Measurements from ENCODE around the gene SLC34A1. TPM values are rescaled to one million over a fixed set of nuclear protein-coding genes. Genes with fewer than 3 reads are reported as not detected.

The SLC34A1 gene
- total and polyA plus RNA-seq, 2 experiments from 2014 or later = not detected

GRCh38 chr5:177435847-177436536 is 51.8 kb downstream of the SLC34A1 start (continued):
- TF ChIP-seq REST (IDR thresholded peaks at IDR 0.05; ENCODE audit: unreplicated experiment) = no peak
- no peak for TF ChIP-seq CTCF (conservative IDR thresholded peaks at IDR 0.05; ENCODE audit: low read depth in 2 of 2)
- no peak for TF ChIP-seq EZH2phosphoT487 (IDR thresholded peaks at IDR 0.05; ENCODE audit: unreplicated experiment)
- TF ChIP-seq CREB1 (CRISPR knock-in tag; IDR thresholded peaks at IDR 0.05; ENCODE audit: low read depth) = no peak

- Histone ChIP-seq H4K20me1 (replicated peaks; ENCODE audit: insufficient read depth) (no peaks in the 10 kb centered on the region), H3K9me2 (ENCODE audit: insufficient read depth) (no peaks in the 10 kb centered on the region), H3K4me3 (no peak overlapping the region), H3K27ac (ENCODE audit: low read depth) (no peak overlapping the region), H3K79me2 (replicated peaks; ENCODE audit: insufficient read depth) (no peaks in the 10 kb centered on the region), H2AFZ (no peak overlapping the region), H3K4me2 (no peak overlapping the region), H3K4me1 (ENCODE audit: insufficient read depth) (0 out of 2 replicates have a peak, but pooled peaks cover 3% of the 10 kb centered on the region), H3K27me3 (ENCODE audit: insufficient read depth) (no peaks in the 10 kb centered on the region), H3F3A (replicated peaks; ENCODE audit: low read depth) (peaks cover 7% of the 10 kb centered on the region; the same call in 1 of the 2 replicates), H3K36me3 (ENCODE audit: insufficient read depth) (peaks cover 3% of the 10 kb centered on the region; the same call in 1 of the 2 replicates)
- Mint-ChIP-seq H3K27ac (no peak overlapping the region), H3K27me3 (ENCODE audit: insufficient read depth, low read depth, poor library complexity) (peaks cover 9% of the 10 kb centered on the region), H3K36me3 (ENCODE audit: low read depth) (peaks cover 60% of the 10 kb centered on the region), H3K9me3 (peaks cover 4% of the 10 kb centered on the region; the same call in 1 of the 3 replicates), H3K4me3 (no peak overlapping the region; the same call in 2 of the 3 replicates), H3K4me1 (peaks cover 9% of the 10 kb centered on the region)
- no peak for DNase-seq (ENCODE audit: low spot score)
- TF ChIP-seq ETS1 (IDR thresholded peaks at IDR 0.05) (no peak), ZNF462 (CRISPR knock-in tag; IDR thresholded peaks at IDR 0.05) (no peak), EZH2phosphoT487 (IDR thresholded peaks at IDR 0.05; ENCODE audit: unreplicated experiment) (no peak)
- no peak for ATAC-seq
Observed at GRCh38 chr5:177437623-177438022, 53.4 kb downstream of the SLC34A1 start.

Measured in GM23338 (cell line).